ENCODE results near the gene CRACR2B. TPM values are rescaled to one million over a fixed set of nuclear protein-coding genes. Genes with fewer than 3 reads are reported as not detected.

The CRACR2B gene
- total and polyA plus RNA-seq, 2 of the 13 experiments (the other 11 are each of a cell fraction or from before 2014, with no cell fraction given), result 14.9 to 21.0 TPM

DNA sequence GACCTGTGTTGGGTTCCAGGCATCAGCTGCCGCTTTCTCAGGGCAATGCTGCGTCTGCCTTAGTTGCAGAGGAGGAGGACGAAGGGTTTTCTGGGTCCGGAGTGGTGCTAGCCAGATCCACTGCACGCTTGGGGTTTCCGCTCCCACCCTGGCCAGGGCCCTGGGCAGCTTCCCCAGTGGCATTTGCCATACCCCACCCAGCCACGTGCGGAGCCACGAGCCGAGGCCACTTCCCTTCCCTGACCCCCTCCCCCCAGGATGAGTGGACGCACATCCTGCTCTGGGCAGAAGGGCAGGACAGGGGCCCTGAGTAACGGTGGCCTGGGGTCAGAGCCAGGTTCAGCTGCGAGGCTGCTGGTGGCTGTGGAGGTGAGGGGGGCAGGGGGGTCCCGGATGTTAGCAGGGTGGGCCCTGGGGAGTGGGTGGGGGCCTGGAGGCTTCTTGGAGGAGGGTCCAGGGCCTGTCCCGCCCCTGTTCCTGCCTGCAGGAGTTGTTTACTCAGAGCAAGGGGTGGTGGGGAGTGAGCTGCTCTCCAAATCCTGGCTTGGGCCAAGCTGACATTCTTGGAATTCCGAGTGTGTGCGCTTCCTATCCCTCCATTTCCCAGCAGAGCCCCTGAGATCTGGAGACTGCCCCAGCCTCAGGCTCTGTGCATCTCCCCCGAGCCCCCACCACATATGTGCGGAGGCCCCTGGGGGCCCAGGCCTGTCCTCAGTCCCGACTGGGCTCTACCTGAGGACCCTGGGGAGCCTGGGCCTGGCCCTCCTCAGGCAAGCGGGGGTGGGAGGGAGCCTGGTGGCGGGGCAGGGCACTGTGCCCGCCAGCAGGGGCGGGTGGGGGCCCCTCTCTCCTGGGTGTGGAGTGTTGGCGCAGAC lies 16.3 kb downstream of the CRACR2B start (continued):
- TF ChIP-seq, protein P1, sequence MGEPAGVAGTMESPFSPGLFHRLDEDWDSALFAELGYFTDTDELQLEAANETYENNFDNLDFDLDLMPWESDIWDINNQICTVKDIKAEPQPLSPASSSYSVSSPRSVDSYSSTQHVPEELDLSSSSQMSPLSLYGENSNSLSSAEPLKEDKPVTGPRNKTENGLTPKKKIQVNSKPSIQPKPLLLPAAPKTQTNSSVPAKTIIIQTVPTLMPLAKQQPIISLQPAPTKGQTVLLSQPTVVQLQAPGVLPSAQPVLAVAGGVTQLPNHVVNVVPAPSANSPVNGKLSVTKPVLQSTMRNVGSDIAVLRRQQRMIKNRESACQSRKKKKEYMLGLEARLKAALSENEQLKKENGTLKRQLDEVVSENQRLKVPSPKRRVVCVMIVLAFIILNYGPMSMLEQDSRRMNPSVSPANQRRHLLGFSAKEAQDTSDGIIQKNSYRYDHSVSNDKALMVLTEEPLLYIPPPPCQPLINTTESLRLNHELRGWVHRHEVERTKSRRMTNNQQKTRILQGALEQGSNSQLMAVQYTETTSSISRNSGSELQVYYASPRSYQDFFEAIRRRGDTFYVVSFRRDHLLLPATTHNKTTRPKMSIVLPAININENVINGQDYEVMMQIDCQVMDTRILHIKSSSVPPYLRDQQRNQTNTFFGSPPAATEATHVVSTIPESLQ (CRISPR knock-in tag; conservative IDR thresholded peaks at IDR 0.05), result no peak
- TF ChIP-seq HDAC6 (IDR thresholded peaks at IDR 0.05; ENCODE audit: low read depth, low read length), result no peak
- no peak for TF ChIP-seq ZKSCAN1 (IDR thresholded peaks at IDR 0.05; ENCODE audit: low read length)
- no peak for TF ChIP-seq SCMH1 (CRISPR knock-in tag; IDR thresholded peaks at IDR 0.05; ENCODE audit: borderline replicate concordance)
- TF ChIP-seq SOX6 (IDR thresholded peaks at IDR 0.05), result no peak
- TF ChIP-seq SOX6 (CRISPR knock-in tag; IDR thresholded peaks at IDR 0.05), result peak; percentile 46; the same call in 1 of the 2 replicates
- no peak for TF ChIP-seq ZNF333 (CRISPR knock-in tag; IDR thresholded peaks at IDR 0.05; ENCODE audit: borderline replicate concordance)
- TF ChIP-seq, protein P2, sequence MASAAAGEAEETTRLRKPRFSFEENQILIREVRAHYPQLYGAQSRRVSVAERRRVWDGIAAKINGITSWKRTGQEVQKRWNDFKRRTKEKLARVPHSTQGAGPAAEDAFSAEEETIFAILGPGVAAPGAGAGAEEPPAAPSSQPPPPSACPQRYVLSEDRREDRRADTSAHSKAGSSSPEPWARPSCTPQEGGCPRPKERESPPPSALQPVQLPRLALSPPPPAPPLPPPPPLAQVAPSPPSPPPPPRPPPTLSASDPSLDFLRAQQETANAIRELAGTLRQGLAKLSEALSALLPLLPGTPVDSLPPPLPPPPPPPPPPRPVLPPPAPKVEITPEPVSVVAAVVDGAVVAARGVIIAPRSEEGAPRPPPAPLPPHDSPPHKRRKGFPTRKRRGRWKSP (CRISPR knock-in tag; IDR thresholded peaks at IDR 0.05), result no peak
- peak; percentile 79; the same call in 1 of the 2 replicates for TF ChIP-seq ZMYM2 (CRISPR knock-in tag; IDR thresholded peaks at IDR 0.05)
- no peak for TF ChIP-seq NBN (conservative IDR thresholded peaks at IDR 0.05)
- no peak for TF ChIP-seq PTBP1 (IDR thresholded peaks at IDR 0.05; ENCODE audit: low read depth, low read length, poor library complexity, severe bottlenecking)
- no peak for TF ChIP-seq RFX3 (CRISPR knock-in tag; IDR thresholded peaks at IDR 0.05)
- no peak for TF ChIP-seq ZNF468 (CRISPR knock-in tag; IDR thresholded peaks at IDR 0.05)
- no peak for TF ChIP-seq NFIB (CRISPR knock-in tag; IDR thresholded peaks at IDR 0.05; ENCODE audit: borderline replicate concordance)
- no peak for TF ChIP-seq MTA3 (CRISPR knock-in tag; IDR thresholded peaks at IDR 0.05)
- no peak for TF ChIP-seq MTF2 (CRISPR knock-in tag; IDR thresholded peaks at IDR 0.05; ENCODE audit: borderline replicate concordance)
- TF ChIP-seq DBP (CRISPR knock-in tag; IDR thresholded peaks at IDR 0.05; ENCODE audit: not compliant biosample characterization), result no peak
- no peak for TF ChIP-seq ZNF205 (CRISPR knock-in tag; IDR thresholded peaks at IDR 0.05)
- TF ChIP-seq ZSCAN31 (CRISPR knock-in tag; IDR thresholded peaks at IDR 0.05; ENCODE audit: low read depth), result 0 out of 2 replicates have a peak, but pooled peaks have one; percentile 21
- TF ChIP-seq IRF9 (CRISPR knock-in tag; IDR thresholded peaks at IDR 0.05; ENCODE audit: borderline replicate concordance), result peak; percentile 93
- TF ChIP-seq, protein P3, sequence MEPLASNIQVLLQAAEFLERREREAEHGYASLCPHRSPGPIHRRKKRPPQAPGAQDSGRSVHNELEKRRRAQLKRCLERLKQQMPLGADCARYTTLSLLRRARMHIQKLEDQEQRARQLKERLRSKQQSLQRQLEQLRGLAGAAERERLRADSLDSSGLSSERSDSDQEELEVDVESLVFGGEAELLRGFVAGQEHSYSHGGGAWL (CRISPR knock-in tag; IDR thresholded peaks at IDR 0.05), result no peak
- no peak for TF ChIP-seq RFX1 (IDR thresholded peaks at IDR 0.05)
- TF ChIP-seq HNF4G (IDR thresholded peaks at IDR 0.05; ENCODE audit: borderline replicate concordance, low read depth, low read length), result no peak
- TF ChIP-seq HNF4G (CRISPR knock-in tag; IDR thresholded peaks at IDR 0.05; ENCODE audit: borderline replicate concordance, low read depth), result no peak
- TF ChIP-seq, protein P4, sequence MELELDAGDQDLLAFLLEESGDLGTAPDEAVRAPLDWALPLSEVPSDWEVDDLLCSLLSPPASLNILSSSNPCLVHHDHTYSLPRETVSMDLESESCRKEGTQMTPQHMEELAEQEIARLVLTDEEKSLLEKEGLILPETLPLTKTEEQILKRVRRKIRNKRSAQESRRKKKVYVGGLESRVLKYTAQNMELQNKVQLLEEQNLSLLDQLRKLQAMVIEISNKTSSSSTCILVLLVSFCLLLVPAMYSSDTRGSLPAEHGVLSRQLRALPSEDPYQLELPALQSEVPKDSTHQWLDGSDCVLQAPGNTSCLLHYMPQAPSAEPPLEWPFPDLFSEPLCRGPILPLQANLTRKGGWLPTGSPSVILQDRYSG (CRISPR knock-in tag; IDR thresholded peaks at IDR 0.05), result no peak

Data from HepG2 (cell line).